ENCODE results near the gene MAGEB4.

Gene MAGEB4

DNA sequence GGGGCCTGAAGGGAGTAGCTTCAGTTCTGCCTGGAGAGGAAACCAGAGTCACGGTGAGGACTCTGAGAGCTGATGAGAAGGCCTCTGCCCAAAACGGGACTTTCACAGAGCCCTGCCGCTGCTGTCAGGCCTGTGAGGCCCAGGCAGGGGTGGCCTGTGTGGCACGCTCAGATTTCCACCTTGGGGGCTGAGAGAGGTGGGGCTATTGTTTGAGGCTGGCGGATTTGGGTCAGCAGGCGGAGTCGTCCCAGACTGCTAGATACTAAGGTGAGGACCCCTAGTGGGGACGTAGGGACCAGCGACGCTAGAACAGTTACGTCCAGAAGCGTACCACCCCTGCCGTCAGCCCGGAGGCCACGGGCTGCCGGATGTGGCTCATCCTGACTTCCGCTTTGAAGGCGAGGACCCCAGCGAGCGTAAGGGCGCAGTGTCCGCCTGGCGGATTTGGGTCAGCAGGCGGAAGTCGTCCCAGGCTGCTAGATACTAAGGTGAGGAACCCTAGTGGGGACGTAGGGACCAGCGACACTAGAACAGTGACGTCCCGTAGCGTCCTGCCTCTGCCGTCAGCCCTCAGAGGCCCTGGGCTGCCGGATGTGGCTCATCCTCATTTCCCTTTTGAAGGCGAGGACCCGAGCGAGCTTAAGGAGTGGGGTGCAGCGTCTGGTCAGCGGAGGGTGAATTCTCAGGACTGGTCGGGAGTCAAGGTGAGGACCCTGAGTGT lies 5.1 kb downstream of the MAGEB4 start, which contains the start of gene MAGEB1:
MAGEB1 (plus strand) TSS at position 378 of the 721 bp plus-strand sequence. CDS start 3,348 bp downstream, outside the sequence.
- no peaks in the 10 kb centered on the region for H3K4me1 ChIP-seq (ENCODE audit: control insufficient read depth in 1 of 2, insufficient read depth in 2 of 2, low read length in 2 of 2)
- H3K27me3 ChIP-seq (ENCODE audit: low read depth, low read length): no peaks in the 10 kb centered on the region
- H3K27ac ChIP-seq (ENCODE audit: low read length): no peak within 1 kb of the TSS
- H3K4me3 ChIP-seq (ENCODE audit: low read depth in 1 of 2, low read length in 2 of 2): no peak within 1 kb of the TSS
- no peaks in the 10 kb centered on the region for H3K9me3 ChIP-seq (ENCODE audit: control insufficient read depth in 1 of 2, low read length in 2 of 2)
- no peaks in the 10 kb centered on the region for H3K36me3 ChIP-seq (ENCODE audit: control insufficient read depth in 1 of 2, insufficient read depth in 2 of 2, low read length in 2 of 2)

DNA sequence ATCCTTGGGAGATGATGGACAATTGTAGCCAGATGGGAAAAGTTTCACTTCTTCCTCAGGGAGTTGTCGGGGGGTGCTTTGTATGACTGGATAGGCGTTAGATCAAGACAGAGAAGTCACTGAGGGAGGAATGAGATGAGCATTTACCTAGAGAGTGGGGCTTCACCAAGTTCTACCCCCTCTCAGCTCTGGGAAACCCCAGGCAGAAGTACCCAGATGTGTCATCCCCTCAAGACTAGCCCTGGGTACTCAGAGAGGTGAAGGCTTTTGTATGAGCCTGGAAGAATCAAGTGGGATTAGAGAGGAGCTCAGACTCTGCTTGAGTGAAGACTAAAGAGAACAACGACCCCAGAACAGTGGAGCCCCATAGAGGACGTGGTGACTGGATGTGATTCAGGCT lies 7.1 kb downstream of the MAGEB4 start:
- Histone ChIP-seq H3K27me3 (ENCODE audit: low read depth, low read length) (no peaks in the 10 kb centered on the region), H3K27ac (ENCODE audit: low read length) (no peak overlapping the region)

DNA sequence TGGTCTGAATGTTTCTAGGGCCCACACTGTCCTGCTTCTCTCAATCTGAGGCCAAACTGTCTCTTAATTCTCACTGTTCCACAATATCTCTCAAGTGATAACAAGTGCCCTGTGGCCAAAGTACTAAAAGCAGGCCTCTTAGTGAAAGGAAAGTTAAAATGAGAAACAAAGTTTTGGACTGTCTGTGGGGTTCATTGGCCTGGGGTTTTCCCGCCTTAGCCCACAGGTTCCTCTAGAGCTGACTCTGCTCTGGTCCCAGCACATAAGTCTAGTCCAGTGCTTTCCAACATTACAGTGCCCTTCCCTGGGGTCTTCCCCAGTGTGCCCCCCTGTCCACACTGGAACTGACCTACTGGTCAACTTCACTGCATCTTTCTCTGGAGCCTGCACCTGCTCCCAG lies 11.5 kb downstream of the MAGEB4 start:
- no peak overlapping the region for H3K27ac ChIP-seq (ENCODE audit: low read length)
- no peak overlapping the region for H3K4me3 ChIP-seq (ENCODE audit: low read depth in 1 of 2, low read length in 2 of 2)

More for the DNA sequence above, 7.1 kb downstream of the MAGEB4 start:
- no peaks in the 10 kb centered on the region for H3K9me3 ChIP-seq (ENCODE audit: control insufficient read depth in 1 of 2, low read length in 2 of 2)
- no peaks in the 10 kb centered on the region for H3K4me1 ChIP-seq (ENCODE audit: control insufficient read depth in 1 of 2, insufficient read depth in 2 of 2, low read length in 2 of 2)
- no peak overlapping the region for H3K4me3 ChIP-seq (ENCODE audit: low read depth in 1 of 2, low read length in 2 of 2)
- H3K36me3 ChIP-seq (ENCODE audit: control insufficient read depth in 1 of 2, insufficient read depth in 2 of 2, low read length in 2 of 2): no peaks in the 10 kb centered on the region

DNA sequence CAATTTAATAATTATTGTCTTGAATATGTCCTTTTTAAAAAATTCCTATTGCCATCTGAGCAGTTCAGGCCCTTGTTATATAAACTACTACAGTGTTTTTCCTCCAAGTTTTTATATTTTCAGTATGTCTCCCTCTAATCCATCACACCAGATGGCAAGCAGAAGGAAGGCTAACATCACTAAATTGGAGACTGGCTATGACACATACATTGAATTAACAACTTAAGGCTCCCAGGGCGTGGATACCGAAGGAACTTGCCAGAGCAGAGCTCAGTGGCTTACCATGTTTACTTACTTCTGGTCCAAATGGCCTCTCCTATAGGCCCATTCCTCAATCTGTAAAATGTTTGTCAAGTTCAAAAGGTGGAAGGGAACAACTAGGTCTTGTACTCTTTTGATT lies 18.1 kb downstream of the MAGEB4 start:
- Histone ChIP-seq H3K4me3 (ENCODE audit: low read depth in 1 of 2, low read length in 2 of 2) (no peak overlapping the region), H3K27me3 (ENCODE audit: low read depth, low read length) (no peaks in the 10 kb centered on the region), H3K9me3 (ENCODE audit: control insufficient read depth in 1 of 2, low read length in 2 of 2) (no peaks in the 10 kb centered on the region), H3K4me1 (ENCODE audit: control insufficient read depth in 1 of 2, insufficient read depth in 2 of 2, low read length in 2 of 2) (no peaks in the 10 kb centered on the region), H3K27ac (ENCODE audit: low read length) (no peak overlapping the region), H3K36me3 (ENCODE audit: control insufficient read depth in 1 of 2, insufficient read depth in 2 of 2, low read length in 2 of 2) (no peaks in the 10 kb centered on the region)

More for the DNA sequence above, 11.5 kb downstream of the MAGEB4 start:
- Histone ChIP-seq H3K36me3 (ENCODE audit: control insufficient read depth in 1 of 2, insufficient read depth in 2 of 2, low read length in 2 of 2) (no peaks in the 10 kb centered on the region), H3K9me3 (ENCODE audit: control insufficient read depth in 1 of 2, low read length in 2 of 2) (no peaks in the 10 kb centered on the region), H3K27me3 (ENCODE audit: low read depth, low read length) (no peaks in the 10 kb centered on the region), H3K4me1 (ENCODE audit: control insufficient read depth in 1 of 2, insufficient read depth in 2 of 2, low read length in 2 of 2) (no peaks in the 10 kb centered on the region)

DNA sequence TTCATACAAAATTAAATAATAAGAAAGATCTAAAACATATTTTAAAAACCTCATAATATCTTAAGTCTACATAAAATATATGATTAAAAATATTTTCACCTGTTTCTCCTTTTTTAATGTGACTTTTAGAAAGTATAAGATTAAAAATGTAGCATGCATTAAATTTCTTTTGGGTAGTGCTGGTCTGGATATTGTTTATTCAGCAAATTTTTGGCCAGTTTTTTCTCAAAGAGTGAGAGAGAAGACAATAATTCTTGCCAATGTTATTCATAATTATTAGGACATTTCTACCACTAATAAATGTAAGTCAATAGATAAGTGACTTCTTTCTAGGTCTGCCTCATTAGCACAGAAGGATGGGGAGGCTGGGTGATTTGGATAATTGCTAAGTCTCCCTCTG lies 19.2 kb downstream of the MAGEB4 start:
- Histone ChIP-seq H3K27ac (ENCODE audit: low read length) (no peak overlapping the region), H3K9me3 (ENCODE audit: control insufficient read depth in 1 of 2, low read length in 2 of 2) (no peaks in the 10 kb centered on the region), H3K36me3 (ENCODE audit: control insufficient read depth in 1 of 2, insufficient read depth in 2 of 2, low read length in 2 of 2) (no peaks in the 10 kb centered on the region), H3K4me3 (ENCODE audit: low read depth in 1 of 2, low read length in 2 of 2) (no peak overlapping the region), H3K27me3 (ENCODE audit: low read depth, low read length) (no peaks in the 10 kb centered on the region), H3K4me1 (ENCODE audit: control insufficient read depth in 1 of 2, insufficient read depth in 2 of 2, low read length in 2 of 2) (no peaks in the 10 kb centered on the region)

DNA sequence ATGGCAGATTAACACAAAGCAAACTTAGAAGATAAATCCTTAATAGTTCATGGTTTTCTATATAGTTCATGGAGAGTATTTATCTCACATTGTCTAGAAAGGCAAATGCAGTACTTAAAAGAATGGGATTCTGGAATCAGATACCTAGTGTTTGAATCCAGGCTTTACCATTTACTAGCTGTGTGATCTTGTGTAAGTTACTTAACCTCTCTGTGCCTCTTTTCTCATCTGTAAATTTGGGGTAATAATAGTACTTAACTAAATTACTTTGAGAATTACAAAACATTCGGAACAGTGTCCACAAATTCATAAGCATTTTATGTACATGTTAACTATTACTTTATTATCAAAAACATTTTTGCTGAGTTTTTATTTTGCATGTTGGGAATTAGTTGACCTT lies 21.0 kb downstream of the MAGEB4 start:
- H3K27me3 ChIP-seq (ENCODE audit: low read depth, low read length): no peaks in the 10 kb centered on the region
- H3K9me3 ChIP-seq (ENCODE audit: control insufficient read depth in 1 of 2, low read length in 2 of 2): no peaks in the 10 kb centered on the region
- no peak overlapping the region for H3K27ac ChIP-seq (ENCODE audit: low read length)
- no peak overlapping the region for H3K4me3 ChIP-seq (ENCODE audit: low read depth in 1 of 2, low read length in 2 of 2)
- H3K36me3 ChIP-seq (ENCODE audit: control insufficient read depth in 1 of 2, insufficient read depth in 2 of 2, low read length in 2 of 2): no peaks in the 10 kb centered on the region
- H3K4me1 ChIP-seq (ENCODE audit: control insufficient read depth in 1 of 2, insufficient read depth in 2 of 2, low read length in 2 of 2): no peaks in the 10 kb centered on the region

DNA sequence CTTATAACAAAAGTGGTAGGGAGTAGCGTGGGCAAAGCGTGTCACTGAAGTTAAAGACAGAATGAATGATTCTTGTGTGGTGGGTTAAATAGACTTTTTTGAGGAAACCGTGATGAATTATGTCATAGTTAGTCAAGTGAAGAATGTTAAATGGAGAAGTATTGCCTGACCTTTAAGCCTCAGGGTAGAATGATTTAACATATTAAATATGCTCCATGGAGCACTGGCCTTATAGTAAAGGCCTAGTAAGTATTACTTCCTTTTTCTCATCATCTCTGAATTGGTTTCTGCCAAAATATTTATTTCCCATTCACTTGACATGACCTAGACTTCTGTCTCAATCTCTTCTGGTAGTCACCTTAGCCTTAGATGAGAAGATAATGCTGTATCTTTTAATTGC lies 28.8 kb downstream of the MAGEB4 start:
- Histone ChIP-seq H3K27ac (ENCODE audit: low read length) (no peak overlapping the region), H3K4me3 (ENCODE audit: low read depth in 1 of 2, low read length in 2 of 2) (no peak overlapping the region), H3K4me1 (ENCODE audit: control insufficient read depth in 1 of 2, insufficient read depth in 2 of 2, low read length in 2 of 2) (no peaks in the 10 kb centered on the region), H3K9me3 (ENCODE audit: control insufficient read depth in 1 of 2, low read length in 2 of 2) (no peaks in the 10 kb centered on the region), H3K36me3 (ENCODE audit: control insufficient read depth in 1 of 2, insufficient read depth in 2 of 2, low read length in 2 of 2) (no peaks in the 10 kb centered on the region), H3K27me3 (ENCODE audit: low read depth, low read length) (no peaks in the 10 kb centered on the region)

DNA sequence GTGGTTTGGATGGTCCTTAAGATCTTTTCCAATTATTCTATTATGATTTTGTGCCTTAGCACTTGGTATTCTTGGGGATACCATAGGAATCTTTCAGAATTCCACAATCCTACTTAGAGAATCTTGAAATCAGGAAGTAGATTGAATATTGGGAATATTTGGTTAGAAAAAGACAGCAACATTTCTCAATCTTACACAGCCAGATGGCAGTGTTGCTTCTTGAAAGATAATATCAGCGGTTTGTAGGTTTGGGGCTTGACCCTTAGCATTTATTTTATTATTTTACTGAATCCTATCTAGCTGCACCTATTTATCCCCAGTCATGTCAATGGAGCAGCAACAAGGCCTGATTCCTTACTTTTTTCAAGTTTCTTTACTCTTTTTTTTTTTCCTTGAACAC lies 33.7 kb downstream of the MAGEB4 start:
- no peak overlapping the region for H3K27ac ChIP-seq (ENCODE audit: low read length)
- no peaks in the 10 kb centered on the region for H3K27me3 ChIP-seq (ENCODE audit: low read depth, low read length)
- no peaks in the 10 kb centered on the region for H3K36me3 ChIP-seq (ENCODE audit: control insufficient read depth in 1 of 2, insufficient read depth in 2 of 2, low read length in 2 of 2)
- H3K9me3 ChIP-seq (ENCODE audit: control insufficient read depth in 1 of 2, low read length in 2 of 2): no peaks in the 10 kb centered on the region
- H3K4me1 ChIP-seq (ENCODE audit: control insufficient read depth in 1 of 2, insufficient read depth in 2 of 2, low read length in 2 of 2): no peaks in the 10 kb centered on the region
- H3K4me3 ChIP-seq (ENCODE audit: low read depth in 1 of 2, low read length in 2 of 2): no peak overlapping the region

DNA sequence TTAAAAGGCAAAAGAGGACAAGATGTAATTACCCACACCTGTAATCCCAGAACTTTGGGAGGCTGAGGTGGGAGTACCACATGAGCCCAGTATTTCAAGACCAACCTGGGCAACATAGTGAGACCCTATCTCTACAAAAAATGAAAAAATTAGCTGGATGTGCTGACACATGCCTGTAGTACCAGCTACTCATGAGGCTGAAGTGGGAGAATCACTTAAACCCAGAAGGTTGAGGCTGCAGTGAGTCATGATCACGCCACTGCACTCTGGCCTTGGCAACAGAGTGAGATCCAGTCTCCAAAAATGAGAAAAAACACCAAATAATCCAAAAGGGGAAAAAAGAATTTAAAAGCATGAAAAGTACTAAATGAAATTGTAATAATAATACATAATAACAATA lies 36.6 kb downstream of the MAGEB4 start:
- Histone ChIP-seq H3K9me3 (ENCODE audit: control insufficient read depth in 1 of 2, low read length in 2 of 2) (no peaks in the 10 kb centered on the region), H3K36me3 (ENCODE audit: control insufficient read depth in 1 of 2, insufficient read depth in 2 of 2, low read length in 2 of 2) (no peaks in the 10 kb centered on the region)

DNA sequence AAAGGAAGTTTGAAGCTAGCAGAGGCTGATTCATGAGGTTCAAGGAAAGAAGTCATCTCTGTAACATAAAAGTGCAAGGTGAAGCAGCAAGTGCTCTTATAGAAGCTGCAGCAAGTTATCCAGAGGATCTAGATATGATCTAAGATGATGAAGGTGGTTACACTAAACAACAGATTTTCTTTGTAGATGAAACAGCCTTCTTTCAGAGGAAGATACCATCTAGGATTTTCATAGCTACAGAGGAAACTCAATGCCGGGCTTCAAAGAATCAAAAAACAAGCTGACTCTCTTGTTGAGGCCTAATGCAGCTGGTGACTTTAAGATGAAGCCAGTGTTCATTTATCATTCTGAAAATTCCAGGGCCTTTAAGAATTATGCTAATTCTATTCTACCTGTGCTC lies 38.6 kb downstream of the MAGEB4 start:
- Histone ChIP-seq H3K36me3 (ENCODE audit: control insufficient read depth in 1 of 2, insufficient read depth in 2 of 2, low read length in 2 of 2) (no peaks in the 10 kb centered on the region), H3K4me3 (ENCODE audit: low read depth in 1 of 2, low read length in 2 of 2) (no peak overlapping the region), H3K27ac (ENCODE audit: low read length) (no peak overlapping the region), H3K9me3 (ENCODE audit: control insufficient read depth in 1 of 2, low read length in 2 of 2) (no peaks in the 10 kb centered on the region), H3K4me1 (ENCODE audit: control insufficient read depth in 1 of 2, insufficient read depth in 2 of 2, low read length in 2 of 2) (no peaks in the 10 kb centered on the region), H3K27me3 (ENCODE audit: low read depth, low read length) (no peaks in the 10 kb centered on the region)

More for the DNA sequence above, 36.6 kb downstream of the MAGEB4 start:
- Histone ChIP-seq H3K4me1 (ENCODE audit: control insufficient read depth in 1 of 2, insufficient read depth in 2 of 2, low read length in 2 of 2) (no peaks in the 10 kb centered on the region), H3K4me3 (ENCODE audit: low read depth in 1 of 2, low read length in 2 of 2) (no peak overlapping the region), H3K27me3 (ENCODE audit: low read depth, low read length) (no peaks in the 10 kb centered on the region), H3K27ac (ENCODE audit: low read length) (no peak overlapping the region)

DNA sequence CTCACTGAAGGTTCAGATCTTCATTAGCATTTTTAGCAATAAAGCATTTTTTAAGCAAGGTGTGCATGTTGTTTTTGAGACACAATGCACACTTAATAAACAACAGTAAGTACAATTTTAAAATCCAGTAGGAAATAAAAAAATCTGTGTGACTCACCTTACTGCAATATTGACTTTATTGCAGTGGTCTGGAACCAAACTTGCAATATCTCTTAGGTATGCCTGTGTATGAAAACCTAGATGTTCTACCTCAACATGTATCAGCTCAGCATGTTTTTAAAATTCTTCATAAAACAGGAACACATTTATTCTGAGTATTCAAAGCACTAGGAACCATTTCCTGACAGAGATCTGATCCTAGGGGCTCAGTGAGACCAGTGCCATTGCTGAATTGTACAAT lies 40.7 kb downstream of the MAGEB4 start:
- H3K4me3 ChIP-seq (ENCODE audit: low read depth in 1 of 2, low read length in 2 of 2): no peak overlapping the region
- no peaks in the 10 kb centered on the region for H3K36me3 ChIP-seq (ENCODE audit: control insufficient read depth in 1 of 2, insufficient read depth in 2 of 2, low read length in 2 of 2)
- H3K9me3 ChIP-seq (ENCODE audit: control insufficient read depth in 1 of 2, low read length in 2 of 2): no peaks in the 10 kb centered on the region
- no peak overlapping the region for H3K27ac ChIP-seq (ENCODE audit: low read length)
- H3K27me3 ChIP-seq (ENCODE audit: low read depth, low read length): no peaks in the 10 kb centered on the region
- no peaks in the 10 kb centered on the region for H3K4me1 ChIP-seq (ENCODE audit: control insufficient read depth in 1 of 2, insufficient read depth in 2 of 2, low read length in 2 of 2)
